Stimulated activated naive B cell treated with anti-CD40 and anti-IgM and Interleukin-4, amounts not matched to agents 10 μg/mL and 1 μg/mL and 100 μg/mL, for 72 hours (primary cell): ENCODE results near the gene CDC42EP3.

Experiments
- ATAC-seq, 2 donors: fragments of 150-1000 bp; cut with Tn5 transposase; replicated peaks; 2 replicates each; pipeline ENCODE4 v1.10.0; 2021; ENCODE audit warnings: moderate library complexity in 1 of 2
- DNase-seq: peaks from one replicate; pipeline ENCODE4 v3.0.0; 2021
- H3K27ac Mint-ChIP-seq: one replicate; pipeline ENCODE4 v1.8.0; 2022; ENCODE audit warnings: mild to moderate bottlenecking, mixed read lengths
- H3K27me3 Mint-ChIP-seq, 2 donors: one replicate each; pipeline ENCODE4 v1.8.0; 2022; ENCODE audit warnings: mixed read lengths in 2 of 2
- H3K36me3 Mint-ChIP-seq, 2 donors: one replicate each; pipeline ENCODE4 v1.8.0; 2022; ENCODE audit warnings: mixed read lengths in 2 of 2, mild to moderate bottlenecking in 1 of 2
- H3K4me1 Mint-ChIP-seq, 2 donors: one replicate each; pipeline ENCODE4 v1.8.0; 2022; ENCODE audit warnings: mixed read lengths in 2 of 2, mild to moderate bottlenecking in 1 of 2
- H3K4me3 Mint-ChIP-seq, 2 donors: one replicate each; pipeline ENCODE4 v1.8.0; 2022; ENCODE audit warnings: mild to moderate bottlenecking in 2 of 2, mixed read lengths in 2 of 2, moderate library complexity in 1 of 2
- H3K9me3 Mint-ChIP-seq, 2 donors: one replicate each; pipeline ENCODE4 v1.8.0; 2022; ENCODE audit warnings: mixed read lengths in 2 of 2, mild to moderate bottlenecking in 1 of 2

Gene CDC42EP3

GRCh38 chr2:37671009-37671815 is at the start of gene CDC42EP3:
TSS of gene CDC42EP3 (minus strand) at chr2:37671642. CDS start at chr2:37646587, 25,055 bp downstream.
- Mint-ChIP-seq H3K4me3 (peak within 1 kb of the TSS; percentile 87 to 90), H3K4me1 (peaks cover 21 to 41% of the 10 kb centered on the region in 2 donors), H3K27me3 (no peaks in the 10 kb centered on the region), H3K9me3 (no peaks in the 10 kb centered on the region), H3K36me3 (no peaks in the 10 kb centered on the region), H3K27ac (peak within 1 kb of the TSS; percentile 94)
- DNase-seq = no peak
- peak; percentile 61 to 75 for ATAC-seq

GRCh38 chr2:37721201-37721560 is 49.7 kb upstream of the CDC42EP3 start:
- Mint-ChIP-seq H3K4me1 (no peaks in the 10 kb centered on the region), H3K9me3 (peaks cover 7 to 8% of the 10 kb centered on the region in 2 donors), H3K27ac (no peak overlapping the region), H3K36me3 (peaks cover 0 to 3% of the 10 kb centered on the region in 2 donors), H3K27me3 (peaks cover 8 to 20% of the 10 kb centered on the region in 2 donors), H3K4me3 (no peak overlapping the region)
- DNase-seq (no peak), ATAC-seq (no peak)

GRCh38 chr2:37720533-37721200 is 49.2 kb upstream of the CDC42EP3 start:
- Mint-ChIP-seq H3K4me1 (no peaks in the 10 kb centered on the region), H3K9me3 (peaks cover 8 to 13% of the 10 kb centered on the region in 2 donors), H3K27ac (no peak overlapping the region), H3K36me3 (peaks cover 0 to 3% of the 10 kb centered on the region in 2 donors), H3K27me3 (peaks cover 8 to 20% of the 10 kb centered on the region in 2 donors), H3K4me3 (no peak overlapping the region)
- no peak for ATAC-seq
- no peak for DNase-seq

GRCh38 chr2:37718515-37719161 is 47.2 kb upstream of the CDC42EP3 start:
- Mint-ChIP-seq H3K4me3 (no peak overlapping the region), H3K27me3 (peaks cover 5 to 13% of the 10 kb centered on the region in 2 donors), H3K4me1 (no peaks in the 10 kb centered on the region), H3K27ac (no peak overlapping the region), H3K36me3 (peaks cover 0 to 3% of the 10 kb centered on the region in 2 donors), H3K9me3 (peaks cover 8 to 18% of the 10 kb centered on the region in 2 donors)
- DNase-seq (no peak), ATAC-seq (no peak)

- Mint-ChIP-seq H3K36me3 (no peaks in the 10 kb centered on the region), H3K27me3 (peaks cover 9 to 22% of the 10 kb centered on the region in 2 donors), H3K4me3 (no peak overlapping the region), H3K4me1 (peaks cover 6 to 10% of the 10 kb centered on the region in 2 donors), H3K9me3 (peaks cover 4 to 14% of the 10 kb centered on the region in 2 donors), H3K27ac (no peak overlapping the region)
- DNase-seq (peak; percentile 5), ATAC-seq (peak; percentile 85 to 92)
Observed at GRCh38 chr2:37713258-37713700, 41.8 kb upstream of the CDC42EP3 start.

- ATAC-seq = no peak
- DNase-seq = no peak
- Mint-ChIP-seq H3K9me3 (peaks cover 4 to 14% of the 10 kb centered on the region in 2 donors), H3K27me3 (peaks cover 9 to 15% of the 10 kb centered on the region in 2 donors), H3K36me3 (no peaks in the 10 kb centered on the region), H3K27ac (no peak overlapping the region), H3K4me1 (peaks cover 13 to 16% of the 10 kb centered on the region in 2 donors), H3K4me3 (no peak overlapping the region)
Observed at GRCh38 chr2:37711831-37712230, 40.4 kb upstream of the CDC42EP3 start.

- peaks cover 2 to 12% of the 10 kb centered on the region in 2 donors for H3K9me3 Mint-ChIP-seq
- no peak for DNase-seq
- peaks cover 15 to 18% of the 10 kb centered on the region in 2 donors for H3K4me1 Mint-ChIP-seq
- no peak for ATAC-seq
- H3K27me3 Mint-ChIP-seq = peaks cover 9 to 14% of the 10 kb centered on the region in 2 donors
- H3K4me3 Mint-ChIP-seq = no peak overlapping the region
- no peaks in the 10 kb centered on the region for H3K36me3 Mint-ChIP-seq
- no peak overlapping the region for H3K27ac Mint-ChIP-seq
Observed at GRCh38 chr2:37711308-37711731, 39.9 kb upstream of the CDC42EP3 start.

- H3K4me3 Mint-ChIP-seq = no peak overlapping the region
- no peaks in the 10 kb centered on the region for H3K36me3 Mint-ChIP-seq
- DNase-seq (no peak), ATAC-seq (no peak)
- peaks cover 0 to 1% of the 10 kb centered on the region in 2 donors for H3K9me3 Mint-ChIP-seq
- peaks cover 9 to 14% of the 10 kb centered on the region in 2 donors for H3K27me3 Mint-ChIP-seq
- no peak overlapping the region for H3K27ac Mint-ChIP-seq
- peaks cover 15 to 18% of the 10 kb centered on the region in 2 donors for H3K4me1 Mint-ChIP-seq
Observed at GRCh38 chr2:37709111-37709510, 37.7 kb upstream of the CDC42EP3 start.

- DNase-seq = no peak
- peaks cover 0 to 2% of the 10 kb centered on the region in 2 donors for H3K9me3 Mint-ChIP-seq
- H3K36me3 Mint-ChIP-seq = no peaks in the 10 kb centered on the region
- peaks cover 9 to 14% of the 10 kb centered on the region in 2 donors for H3K27me3 Mint-ChIP-seq
- peaks cover 13 to 14% of the 10 kb centered on the region in 2 donors for H3K4me1 Mint-ChIP-seq
- H3K4me3 Mint-ChIP-seq = no peak overlapping the region
- ATAC-seq = no peak
- H3K27ac Mint-ChIP-seq = no peak overlapping the region
Observed at GRCh38 chr2:37708146-37708545, 36.7 kb upstream of the CDC42EP3 start.

GRCh38 chr2:37707393-37707792 is 36.0 kb upstream of the CDC42EP3 start:
- H3K9me3 Mint-ChIP-seq = peaks cover 0 to 2% of the 10 kb centered on the region in 2 donors
- peaks cover 10 to 12% of the 10 kb centered on the region in 2 donors for H3K4me1 Mint-ChIP-seq

GRCh38 chr2:37706334-37707183 is 35.1 kb upstream of the CDC42EP3 start:
- no peak for DNase-seq
- no peaks in the 10 kb centered on the region for H3K36me3 Mint-ChIP-seq
- peaks cover 8 to 12% of the 10 kb centered on the region in 2 donors for H3K4me1 Mint-ChIP-seq
- H3K27ac Mint-ChIP-seq = no peak overlapping the region
- H3K27me3 Mint-ChIP-seq = peaks cover 9 to 14% of the 10 kb centered on the region in 2 donors
- no peak for ATAC-seq
- peaks cover 0 to 2% of the 10 kb centered on the region in 2 donors for H3K9me3 Mint-ChIP-seq
- H3K4me3 Mint-ChIP-seq = no peak overlapping the region

More at GRCh38 chr2:37707393-37707792, 36.0 kb upstream of the CDC42EP3 start:
- H3K27ac Mint-ChIP-seq = no peak overlapping the region
- H3K4me3 Mint-ChIP-seq = no peak overlapping the region
- no peaks in the 10 kb centered on the region for H3K36me3 Mint-ChIP-seq
- ATAC-seq (no peak), DNase-seq (no peak)
- H3K27me3 Mint-ChIP-seq = peaks cover 9 to 14% of the 10 kb centered on the region in 2 donors

GRCh38 chr2:37705191-37705590 is 33.7 kb upstream of the CDC42EP3 start:
- no peak for DNase-seq
- Mint-ChIP-seq H3K4me3 (no peak overlapping the region), H3K36me3 (no peaks in the 10 kb centered on the region), H3K27me3 (peaks cover 4 to 8% of the 10 kb centered on the region in 2 donors), H3K9me3 (peaks cover 0 to 2% of the 10 kb centered on the region in 2 donors), H3K27ac (no peak overlapping the region), H3K4me1 (peaks cover 5 to 12% of the 10 kb centered on the region in 2 donors)
- no peak for ATAC-seq

GRCh38 chr2:37698931-37699481 is 27.6 kb upstream of the CDC42EP3 start:
- H3K4me1 Mint-ChIP-seq = no peaks in the 10 kb centered on the region
- no peak overlapping the region for H3K27ac Mint-ChIP-seq
- no peaks in the 10 kb centered on the region for H3K36me3 Mint-ChIP-seq
- ATAC-seq = no peak
- no peak for DNase-seq
- no peak overlapping the region for H3K4me3 Mint-ChIP-seq
- H3K27me3 Mint-ChIP-seq = peaks cover under 1 to 5% of the 10 kb centered on the region in 2 donors
- H3K9me3 Mint-ChIP-seq = peaks cover 0 to under 1% of the 10 kb centered on the region in 2 donors
